GM12878 (cell line): ENCODE results near the gene DNAJC25. TPM values are rescaled to one million over a fixed set of nuclear protein-coding genes. Genes with fewer than 3 reads are reported as not detected.

ENCODE experiments used
- CBFB ChIP-seq: IDR thresholded peaks from 2 replicates; pipeline ENCODE4 v1.6.1; 2016; ENCODE audit warnings: antibody characterized with exemption, low read depth
- CREM ChIP-seq: IDR thresholded peaks from 2 replicates; pipeline ENCODE4 v1.6.1; 2014; ENCODE audit warnings: antibody characterized with exemption, low read depth
- CTCF ChIP-seq, 3 experiments: IDR thresholded peaks in 2 of 3; conservative IDR thresholded peaks in 1 of 3; 2 replicates each; pipeline ENCODE4 v1.5.1; 2011; ENCODE audit warnings: low read depth in 3 of 3, low read length in 3 of 3, mild to moderate bottlenecking in 3 of 3, control low read depth in 2 of 3, moderate library complexity in 2 of 3, inconsistent platforms in 1 of 3, mixed read lengths in 1 of 3; ENCODE audit not compliant: control insufficient read depth in 2 of 3, insufficient read depth in 1 of 3; ENCODE audit errors: extremely low read depth in 1 of 3
- DPF2 ChIP-seq: fragments of 450-650 bp; IDR thresholded peaks from 2 replicates; pipeline ENCODE4 v1.6.1; 2017; ENCODE audit warnings: mild to moderate bottlenecking
- JUND ChIP-seq: IDR thresholded peaks from 2 replicates; pipeline ENCODE4 v1.6.1; 2012; ENCODE audit warnings: low read depth, mild to moderate bottlenecking, low read length, improper control_type of control experiment, moderate library complexity
- KDM1A ChIP-seq: fragments of 200-600 bp; sonication (generic); IDR thresholded peaks from 2 replicates; pipeline ENCODE4 v1.6.1; 2016; ENCODE audit warnings: borderline replicate concordance
- LARP7 ChIP-seq: fragments of 450-650 bp; IDR thresholded peaks from 2 replicates; pipeline ENCODE4 v1.6.1; 2017; ENCODE audit warnings: mild to moderate bottlenecking
- MXI1 ChIP-seq: fragments of 150-350 bp; IDR thresholded peaks from 2 replicates; pipeline ENCODE4 v1.6.1; 2011; ENCODE audit warnings: low read depth, mild to moderate bottlenecking, inconsistent platforms, low read length, improper control_type of control experiment
- NR2C1 ChIP-seq: fragments of 450-650 bp; IDR thresholded peaks from 2 replicates; pipeline ENCODE4 v1.6.1; 2017; ENCODE audit warnings: antibody characterized with exemption, mild to moderate bottlenecking, moderate library complexity
- NR2F1 ChIP-seq: fragments of 450-650 bp; conservative IDR thresholded peaks from 2 replicates; pipeline ENCODE4 v1.6.1; 2017; ENCODE audit warnings: mild to moderate bottlenecking
- PML ChIP-seq: IDR thresholded peaks from 2 replicates; pipeline ENCODE4 v1.6.1; 2012; ENCODE audit warnings: low read length, inconsistent platforms
- POLR2AphosphoS5 ChIP-seq: IDR thresholded peaks from 2 replicates; pipeline ENCODE4 v1.6.1; 2011; ENCODE audit warnings: mild to moderate bottlenecking, low read length, inconsistent platforms
- RAD21 ChIP-seq: IDR thresholded peaks from 2 replicates; pipeline ENCODE4 v1.6.1; 2011; ENCODE audit warnings: mild to moderate bottlenecking, low read depth, low read length, moderate library complexity; ENCODE audit not compliant: insufficient read depth
- RBBP5 ChIP-seq: fragments of 200-600 bp; sonication (generic); conservative IDR thresholded peaks from 2 replicates; pipeline ENCODE4 v1.6.1; 2016
- RUNX3 ChIP-seq: IDR thresholded peaks from 2 replicates; pipeline ENCODE4 v1.6.1; 2012; ENCODE audit warnings: low read length, inconsistent platforms
- SMAD5 ChIP-seq: IDR thresholded peaks from 2 replicates; pipeline ENCODE4 v1.6.1; 2016; ENCODE audit warnings: antibody characterized with exemption, low read depth
- TBL1XR1 ChIP-seq: IDR thresholded peaks from 2 replicates; pipeline ENCODE4 v1.6.1; 2012; ENCODE audit warnings: low read depth, low read length, improper control_type of control experiment
- TCF3 ChIP-seq: IDR thresholded peaks from 2 replicates; pipeline ENCODE4 v1.6.1; 2012; ENCODE audit warnings: low read depth, mild to moderate bottlenecking, low read length, borderline replicate concordance; ENCODE audit not compliant: insufficient read depth
- WRNIP1 ChIP-seq: IDR thresholded peaks from 2 replicates; pipeline ENCODE4 v1.6.1; 2011; ENCODE audit warnings: low read depth, low read length, improper control_type of control experiment, borderline replicate concordance
- YBX1 ChIP-seq: fragments of 450-650 bp; IDR thresholded peaks from 2 replicates; pipeline ENCODE4 v1.6.1; 2016; ENCODE audit warnings: antibody characterized with exemption
- YY1 ChIP-seq: IDR thresholded peaks from 2 replicates; pipeline ENCODE4 v1.6.1; 2011; ENCODE audit warnings: low read depth, mild to moderate bottlenecking, low read length
- polyA plus RNA-seq, 11 experiments: library from polyadenylated mRNA; depleted of rRNA in 4 of 11; unstranded in 6 of 11; stranded (reverse) in 5 of 11; fragments of >200 nt; fragmentation: Nextera tagmentation in 4 of 11; fragmentation: Illumina TruSeq in 1 of 11; extraction: Ambion mirVana in 4 of 11; extraction: Trizol in 1 of 11; gene quantifications; 1 replicate in 1 of 11; 2 replicates in 10 of 11; pipeline versions ENCODE4 v1.2.1 to v1.2.3, GENCODE V29; 2011 to 2016; ENCODE audit warnings: inconsistent platforms in 2 of 11, missing spikeins in 2 of 11, low read depth in 1 of 11
- total RNA-seq, 4 experiments: library from RNA; depleted of rRNA in 3 of 4; stranded (reverse); fragments of >200 nt in 3 of 4; fragmentation: Illumina TruSeq in 1 of 4; extraction: Trizol in 1 of 4; gene quantifications; 2 replicates each; pipeline versions ENCODE4 v1.2.1 to v1.2.3, GENCODE V29; 2013 to 2021
- TF ChIP-seq, protein P1 (sequence below): IDR thresholded peaks from 2 replicates; pipeline ENCODE4 v1.6.1; 2011; ENCODE audit warnings: borderline replicate concordance, low read depth, mild to moderate bottlenecking, moderate library complexity, low read length; ENCODE audit not compliant: insufficient read depth, poor library complexity, severe bottlenecking
- TF ChIP-seq, protein P2 (sequence below): fragments of 450-650 bp; IDR thresholded peaks from 2 replicates; pipeline ENCODE4 v1.6.1; 2017; ENCODE audit warnings: antibody characterized with exemption, mild to moderate bottlenecking, moderate library complexity
- TF ChIP-seq, protein P3 (sequence below): fragments of 450-650 bp; IDR thresholded peaks from 2 replicates; pipeline ENCODE4 v1.6.1; 2018; ENCODE audit warnings: borderline replicate concordance, mild to moderate bottlenecking; ENCODE audit not compliant: partially characterized antibody

Gene DNAJC25
- total and polyA plus RNA-seq, 10 of the 15 experiments (the other 5 are each of a cell fraction or from before 2014, with no cell fraction given) = 2.4 to 6.4 (median 4.0) TPM

GRCh38 chr9:111631214-111631971 lies at the start of gene DNAJC25 (continued):
- TF ChIP-seq KDM1A (no peak), MXI1 (peak; percentile 97), NR2C1 (peak; percentile 82), RBBP5 (no peak), RUNX3 (0 out of 2 replicates have a peak, but pooled peaks have one; percentile 14), DPF2 (peak; percentile 89), PML (peak; percentile 95), CREM (peak; percentile 92), SMAD5 (peak; percentile 79; the same call in 1 of the 2 replicates), TBL1XR1 (no peak), YBX1 (no peak), YY1 (peak; percentile 80), POLR2AphosphoS5 (peak; percentile 97), CTCF (IDR thresholded peaks at IDR 0.05 in 2 of 3, conservative IDR thresholded peaks at IDR 0.05 in 1 of 3; ENCODE audit: control insufficient read depth in 2 of 3, extremely low read depth in 1 of 3, insufficient read depth in 1 of 3, low read depth in 3 of 3, low read length in 3 of 3) (no peak), TCF3 (peak; percentile 87), WRNIP1 (no peak), RAD21 (no peak), LARP7 (peak; percentile 99), JUND (no peak), CBFB (no peak), NR2F1 (peak; percentile 86)
- TF ChIP-seq, protein P1, sequence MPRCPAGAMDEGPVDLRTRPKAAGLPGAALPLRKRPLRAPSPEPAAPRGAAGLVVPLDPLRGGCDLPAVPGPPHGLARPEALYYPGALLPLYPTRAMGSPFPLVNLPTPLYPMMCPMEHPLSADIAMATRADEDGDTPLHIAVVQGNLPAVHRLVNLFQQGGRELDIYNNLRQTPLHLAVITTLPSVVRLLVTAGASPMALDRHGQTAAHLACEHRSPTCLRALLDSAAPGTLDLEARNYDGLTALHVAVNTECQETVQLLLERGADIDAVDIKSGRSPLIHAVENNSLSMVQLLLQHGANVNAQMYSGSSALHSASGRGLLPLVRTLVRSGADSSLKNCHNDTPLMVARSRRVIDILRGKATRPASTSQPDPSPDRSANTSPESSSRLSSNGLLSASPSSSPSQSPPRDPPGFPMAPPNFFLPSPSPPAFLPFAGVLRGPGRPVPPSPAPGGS = no peak
- TF ChIP-seq, protein P2, sequence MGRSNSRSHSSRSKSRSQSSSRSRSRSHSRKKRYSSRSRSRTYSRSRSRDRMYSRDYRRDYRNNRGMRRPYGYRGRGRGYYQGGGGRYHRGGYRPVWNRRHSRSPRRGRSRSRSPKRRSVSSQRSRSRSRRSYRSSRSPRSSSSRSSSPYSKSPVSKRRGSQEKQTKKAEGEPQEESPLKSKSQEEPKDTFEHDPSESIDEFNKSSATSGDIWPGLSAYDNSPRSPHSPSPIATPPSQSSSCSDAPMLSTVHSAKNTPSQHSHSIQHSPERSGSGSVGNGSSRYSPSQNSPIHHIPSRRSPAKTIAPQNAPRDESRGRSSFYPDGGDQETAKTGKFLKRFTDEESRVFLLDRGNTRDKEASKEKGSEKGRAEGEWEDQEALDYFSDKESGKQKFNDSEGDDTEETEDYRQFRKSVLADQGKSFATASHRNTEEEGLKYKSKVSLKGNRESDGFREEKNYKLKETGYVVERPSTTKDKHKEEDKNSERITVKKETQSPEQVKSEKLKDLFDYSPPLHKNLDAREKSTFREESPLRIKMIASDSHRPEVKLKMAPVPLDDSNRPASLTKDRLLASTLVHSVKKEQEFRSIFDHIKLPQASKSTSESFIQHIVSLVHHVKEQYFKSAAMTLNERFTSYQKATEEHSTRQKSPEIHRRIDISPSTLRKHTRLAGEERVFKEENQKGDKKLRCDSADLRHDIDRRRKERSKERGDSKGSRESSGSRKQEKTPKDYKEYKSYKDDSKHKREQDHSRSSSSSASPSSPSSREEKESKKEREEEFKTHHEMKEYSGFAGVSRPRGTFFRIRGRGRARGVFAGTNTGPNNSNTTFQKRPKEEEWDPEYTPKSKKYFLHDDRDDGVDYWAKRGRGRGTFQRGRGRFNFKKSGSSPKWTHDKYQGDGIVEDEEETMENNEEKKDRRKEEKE = no peak
- TF ChIP-seq, protein P3, sequence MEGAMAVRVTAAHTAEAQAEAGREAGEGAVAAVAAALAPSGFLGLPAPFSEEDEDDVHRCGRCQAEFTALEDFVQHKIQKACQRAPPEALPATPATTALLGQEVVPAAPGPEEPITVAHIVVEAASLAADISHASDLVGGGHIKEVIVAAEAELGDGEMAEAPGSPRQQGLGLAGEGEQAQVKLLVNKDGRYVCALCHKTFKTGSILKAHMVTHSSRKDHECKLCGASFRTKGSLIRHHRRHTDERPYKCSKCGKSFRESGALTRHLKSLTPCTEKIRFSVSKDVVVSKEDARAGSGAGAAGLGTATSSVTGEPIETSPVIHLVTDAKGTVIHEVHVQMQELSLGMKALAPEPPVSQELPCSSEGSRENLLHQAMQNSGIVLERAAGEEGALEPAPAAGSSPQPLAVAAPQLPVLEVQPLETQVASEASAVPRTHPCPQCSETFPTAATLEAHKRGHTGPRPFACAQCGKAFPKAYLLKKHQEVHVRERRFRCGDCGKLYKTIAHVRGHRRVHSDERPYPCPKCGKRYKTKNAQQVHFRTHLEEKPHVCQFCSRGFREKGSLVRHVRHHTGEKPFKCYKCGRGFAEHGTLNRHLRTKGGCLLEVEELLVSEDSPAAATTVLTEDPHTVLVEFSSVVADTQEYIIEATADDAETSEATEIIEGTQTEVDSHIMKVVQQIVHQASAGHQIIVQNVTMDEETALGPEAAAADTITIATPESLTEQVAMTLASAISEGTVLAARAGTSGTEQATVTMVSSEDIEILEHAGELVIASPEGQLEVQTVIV = no peak
